ENCODE measurements around the gene DOK5. TPM values are rescaled to one million over a fixed set of nuclear protein-coding genes. Genes with fewer than 3 reads are reported as not detected.

The DOK5 gene
- not detected for total RNA-seq
- not detected for total RNA-seq (2013)

GRCh38 chr20:54475334-54476168 is at the start of gene DOK5:
TSS of gene DOK5 (plus strand) at chr20:54475593. CDS start at chr20:54475947, 354 bp downstream.
- Mint-ChIP-seq H3K27me3 (ENCODE audit: low read depth in 2 of 2) (peaks cover 53 to 56% of the 10 kb centered on the region in 2 donors), H3K27ac (no peak within 1 kb of the TSS), H3K4me3 (no peak within 1 kb of the TSS), H3K9me3 (no peaks in the 10 kb centered on the region), H3K36me3 (peaks cover 7% of the 10 kb centered on the region), H3K4me1 (no peaks in the 10 kb centered on the region)
- 4% methylated on average over 60 of the region's 71 CpGs for WGBS (ENCODE audit: insufficient coverage)
- Histone ChIP-seq H3K36me3 (ENCODE audit: control insufficient read depth, insufficient read depth, low read length) (no peaks in the 10 kb centered on the region), H3K9me3 (ENCODE audit: control insufficient read depth, insufficient read depth, low read length) (no peaks in the 10 kb centered on the region), H3K4me1 (ENCODE audit: control insufficient read depth, insufficient read depth, low read length) (no peaks in the 10 kb centered on the region), H3K27me3 (ENCODE audit: control insufficient read depth, insufficient read depth, low read length) (peaks cover 17% of the 10 kb centered on the region), H3K27ac (ENCODE audit: low read length) (no peak within 1 kb of the TSS), H3K4me3 (ENCODE audit: low read length) (no peak within 1 kb of the TSS)
- intact Hi-C loops (cut with micrococcal nuclease), result no loop called here
- no peak for TF ChIP-seq CTCF (IDR thresholded peaks at IDR 0.05)
- DNase-seq (no peak), ATAC-seq (no peak)

GRCh38 chr20:54429364-54429763 is 46.0 kb upstream of the DOK5 start:
- Mint-ChIP-seq H3K27me3 (ENCODE audit: low read depth in 2 of 2) (no peaks in the 10 kb centered on the region), H3K4me3 (no peak overlapping the region), H3K4me1 (no peaks in the 10 kb centered on the region), H3K36me3 (peaks cover 6% of the 10 kb centered on the region), H3K9me3 (peaks cover 0 to 3% of the 10 kb centered on the region in 2 donors), H3K27ac (no peak overlapping the region)
- Histone ChIP-seq H3K9me3 (ENCODE audit: control insufficient read depth, insufficient read depth, low read length) (no peaks in the 10 kb centered on the region), H3K4me3 (ENCODE audit: low read length) (no peak overlapping the region), H3K4me1 (ENCODE audit: control insufficient read depth, insufficient read depth, low read length) (no peaks in the 10 kb centered on the region), H3K27me3 (ENCODE audit: control insufficient read depth, insufficient read depth, low read length) (no peaks in the 10 kb centered on the region), H3K27ac (ENCODE audit: low read length) (no peak overlapping the region), H3K36me3 (ENCODE audit: control insufficient read depth, insufficient read depth, low read length) (no peaks in the 10 kb centered on the region)
- ATAC-seq, result no peak
- 93% methylated on average over 7 of the region's 7 CpGs for WGBS (ENCODE audit: insufficient coverage)
- intact Hi-C loops (cut with micrococcal nuclease), result no loop called here
- DNase-seq, result no peak
- TF ChIP-seq CTCF (IDR thresholded peaks at IDR 0.05), result no peak

- H3K4me3 Mint-ChIP-seq, result no peak overlapping the region
- H3K27ac Mint-ChIP-seq, result no peak overlapping the region
- Histone ChIP-seq H3K36me3 (ENCODE audit: control insufficient read depth, insufficient read depth, low read length) (no peaks in the 10 kb centered on the region), H3K27me3 (ENCODE audit: control insufficient read depth, insufficient read depth, low read length) (no peaks in the 10 kb centered on the region), H3K27ac (ENCODE audit: low read length) (no peak overlapping the region), H3K9me3 (ENCODE audit: control insufficient read depth, insufficient read depth, low read length) (no peaks in the 10 kb centered on the region), H3K4me1 (ENCODE audit: control insufficient read depth, insufficient read depth, low read length) (no peaks in the 10 kb centered on the region), H3K4me3 (ENCODE audit: low read length) (no peak overlapping the region)
- WGBS (ENCODE audit: insufficient coverage), result 76% methylated on average over 6 of the region's 10 CpGs
- intact Hi-C loops (cut with micrococcal nuclease), result no loop called here
- TF ChIP-seq CTCF (IDR thresholded peaks at IDR 0.05), result no peak
- no peaks in the 10 kb centered on the region for H3K36me3 Mint-ChIP-seq
- ATAC-seq (no peak), DNase-seq (no peak)
- H3K9me3 Mint-ChIP-seq, result no peaks in the 10 kb centered on the region
- no peaks in the 10 kb centered on the region for H3K27me3 Mint-ChIP-seq (ENCODE audit: low read depth in 2 of 2)
- H3K4me1 Mint-ChIP-seq, result no peaks in the 10 kb centered on the region
Measured at GRCh38 chr20:54431156-54431944, 44.0 kb upstream of the DOK5 start.
